Gastrocnemius medialis (tissue), 4 donors: ENCODE measurements around the gene CEP78. TPM values are rescaled to one million over a fixed set of nuclear protein-coding genes. Genes with fewer than 3 reads are reported as not detected.

Experiments
- ATAC-seq, 2 donors: fragments of 150-250 bp; one replicate each; pipeline ENCODE4 v1.9.1; 2016
- DNase-seq, 2 donors: peaks; one replicate each; pipeline ENCODE4 v3.0.0-alpha.2; 2019
- H3K27ac ChIP-seq, 4 donors: fragments of 200-600 bp; sonication (generic); 1 replicate in 1 of 4; 2 replicates in 3 of 4; pipeline ENCODE4 v1.5.1; 2016 to 2018; ENCODE audit warnings: mild to moderate bottlenecking in 2 of 4, moderate library complexity in 1 of 4
- H3K27me3 ChIP-seq, 3 donors: fragments of 200-600 bp; sonication (generic) in 2 of 3; 1 replicate in 1 of 3; 2 replicates in 2 of 3; pipeline versions ENCODE4 v1.5.1 to v1.6.0; 2016 to 2019; ENCODE audit warnings: mild to moderate bottlenecking in 1 of 3, moderate library complexity in 1 of 3
- H3K36me3 ChIP-seq, 2 donors: fragments of 200-600 bp; sonication (generic) in 1 of 2; one replicate each; pipeline ENCODE4 v1.5.1; 2017 to 2018
- H3K4me1 ChIP-seq, 2 donors: fragments of 200-600 bp; sonication (generic) in 1 of 2; one replicate each; pipeline ENCODE4 v1.5.1; 2016 to 2017; ENCODE audit warnings: mild to moderate bottlenecking in 2 of 2
- H3K4me3 ChIP-seq, 4 donors: fragments of 200-600 bp; sonication (generic) in 3 of 4; 1 replicate in 1 of 4; 2 replicates in 3 of 4; pipeline ENCODE4 v1.5.1; 2016 to 2019; ENCODE audit warnings: mild to moderate bottlenecking in 2 of 4
- H3K9me3 ChIP-seq, 3 donors: fragments of 200-600 bp; sonication (generic) in 2 of 3; 1 replicate in 1 of 3; 2 replicates in 2 of 3; pipeline ENCODE4 v1.5.1; 2016 to 2019
- CTCF ChIP-seq, 5 experiments: fragments of 450-650 bp in 3 of 5; fragments of 200-600 bp in 2 of 5; sonication (generic) in 2 of 5; IDR thresholded peaks in 4 of 5; conservative IDR thresholded peaks in 1 of 5; 1 replicate in 4 of 5; 2 replicates in 1 of 5; pipeline ENCODE4 v1.5.1; 2016 to 2019; ENCODE audit warnings: antibody characterized with exemption in 5 of 5, mild to moderate bottlenecking in 3 of 5, moderate library complexity in 3 of 5
- POLR2A ChIP-seq, 2 donors: fragments of 450-650 bp; IDR thresholded peaks; one replicate each; pipeline ENCODE4 v1.6.1; 2017; ENCODE audit warnings: antibody characterized with exemption in 2 of 2, mild to moderate bottlenecking in 2 of 2, moderate library complexity in 2 of 2
- in situ Hi-C, 4 donors: fragments of 200-750 bp; cut with MboI; loops; one replicate each; pipeline versions ENCODE4 v1.15.0 to v1.8.0; 2017; ENCODE audit warnings: low sequenced_read_pairs in 4 of 4
- intact Hi-C: fragments of 100-400 bp; cut with DNase I; formaldehyde crosslinking; loops from one replicate; pipeline ENCODE4 v1.15.1; 2023; ENCODE audit warnings: low total_unique reads
- total RNA-seq, 4 donors: library from RNA; depleted of rRNA; stranded (reverse); fragments of >200 nt; gene quantifications; one replicate each; pipeline versions ENCODE4 v1.1.0 to v1.2.3, GENCODE V29; 2016

Gene CEP78
- total RNA-seq, 4 donors from 2014 or later, result 2.1 to 2.8 (median 2.5) TPM

- Histone ChIP-seq H3K27ac (no peak overlapping the region), H3K4me1 (no peaks in the 10 kb centered on the region), H3K9me3 (no peaks in the 10 kb centered on the region), H3K27me3 (no peaks in the 10 kb centered on the region), H3K36me3 (no peaks in the 10 kb centered on the region), H3K4me3 (no peak overlapping the region)
- TF ChIP-seq CTCF (IDR thresholded peaks at IDR 0.05 in 4 of 5, conservative IDR thresholded peaks at IDR 0.05 in 1 of 5) (no peak), POLR2A (IDR thresholded peaks at IDR 0.05) (no peak)
- in situ Hi-C loops, result no loop called here
- intact Hi-C loops, result no loop called here
- DNase-seq (no peak), ATAC-seq (no peak)
These were observed 85.1 kb downstream of the CEP78 start for GRCh38 chr9:78320875-78321496.

- Histone ChIP-seq H3K27ac (no peak overlapping the region), H3K4me3 (no peak overlapping the region), H3K27me3 (no peaks in the 10 kb centered on the region), H3K4me1 (no peaks in the 10 kb centered on the region), H3K36me3 (no peaks in the 10 kb centered on the region), H3K9me3 (no peaks in the 10 kb centered on the region)
- no peak for TF ChIP-seq POLR2A (IDR thresholded peaks at IDR 0.05)
- TF ChIP-seq CTCF (IDR thresholded peaks at IDR 0.05 in 4 of 5, conservative IDR thresholded peaks at IDR 0.05 in 1 of 5), result no peak
- in situ Hi-C loops (no loop called here), intact Hi-C loops (no loop called here)
- DNase-seq (no peak), ATAC-seq (no peak)
These were observed 85.6 kb downstream of the CEP78 start for GRCh38 chr9:78321505-78321904.

GRCh38 chr9:78324068-78324650 is 88.3 kb downstream of the CEP78 start:
- Histone ChIP-seq H3K4me3 (no peak overlapping the region), H3K4me1 (no peaks in the 10 kb centered on the region), H3K27ac (no peak overlapping the region), H3K36me3 (no peaks in the 10 kb centered on the region), H3K27me3 (no peaks in the 10 kb centered on the region), H3K9me3 (no peaks in the 10 kb centered on the region)
- TF ChIP-seq CTCF (IDR thresholded peaks at IDR 0.05 in 4 of 5, conservative IDR thresholded peaks at IDR 0.05 in 1 of 5) (no peak), POLR2A (IDR thresholded peaks at IDR 0.05) (no peak)
- ATAC-seq (no peak), DNase-seq (no peak)
- in situ Hi-C loops (no loop called here), intact Hi-C loops (no loop called here)

GRCh38 chr9:78324682-78325081 is 88.8 kb downstream of the CEP78 start:
- intact Hi-C loops (no loop called here), in situ Hi-C loops (no loop called here)
- no peak for DNase-seq
- no peak overlapping the region for H3K27ac ChIP-seq
- TF ChIP-seq CTCF (IDR thresholded peaks at IDR 0.05 in 4 of 5, conservative IDR thresholded peaks at IDR 0.05 in 1 of 5) (no peak), POLR2A (IDR thresholded peaks at IDR 0.05) (no peak)
- H3K36me3 ChIP-seq, result no peaks in the 10 kb centered on the region
- no peaks in the 10 kb centered on the region for H3K4me1 ChIP-seq
- no peak for ATAC-seq
- no peaks in the 10 kb centered on the region for H3K27me3 ChIP-seq
- no peaks in the 10 kb centered on the region for H3K9me3 ChIP-seq
- H3K4me3 ChIP-seq, result no peak overlapping the region

GRCh38 chr9:78325343-78325742 is 89.5 kb downstream of the CEP78 start:
- in situ Hi-C loops (no loop called here), intact Hi-C loops (no loop called here)
- no peaks in the 10 kb centered on the region for H3K4me1 ChIP-seq
- no peak overlapping the region for H3K4me3 ChIP-seq
- H3K36me3 ChIP-seq, result no peaks in the 10 kb centered on the region
- H3K27me3 ChIP-seq, result no peaks in the 10 kb centered on the region
- TF ChIP-seq POLR2A (IDR thresholded peaks at IDR 0.05) (no peak), CTCF (IDR thresholded peaks at IDR 0.05 in 4 of 5, conservative IDR thresholded peaks at IDR 0.05 in 1 of 5) (no peak)
- no peak for ATAC-seq
- H3K27ac ChIP-seq, result no peak overlapping the region
- H3K9me3 ChIP-seq, result no peaks in the 10 kb centered on the region
- no peak for DNase-seq
